CD4-positive, alpha-beta T cell (primary cell): ENCODE data around the gene MYOCD. TPM values are rescaled to one million over a fixed set of nuclear protein-coding genes. Genes with fewer than 3 reads are reported as not detected.

Experiments
- ATAC-seq: fragments of 200-7000 bp; cut with Tn5 transposase; one replicate; pipeline ENCODE4 v1.10.0; 2022; ENCODE audit warnings: mild to moderate bottlenecking; ENCODE audit not compliant: poor library complexity
- CTCF ChIA-PET: fragments of 350-600 bp; sonication (Branson Sonifier 250); formaldehyde crosslinking; loops from one replicate; lab custom pipeline; 2021; ENCODE audit warnings: antibody characterized with exemption, inconsistent platforms; lab: Charles Lee
- POLR2A ChIA-PET: fragments of 350-600 bp; sonication (Branson Sonifier 250); formaldehyde crosslinking; loops from one replicate; lab custom pipeline; 2021; ENCODE audit warnings: antibody characterized with exemption, inconsistent platforms; lab: Charles Lee
- DNase-seq, 14 experiments: peaks; one replicate each; pipeline ENCODE4 v3.0.0-alpha.2; 2013 to 2020; ENCODE audit warnings: mixed read lengths in 2 of 14
- H3K27ac ChIP-seq, 2 donors: one replicate each; pipeline versions ENCODE4 v1.5.1 to v1.7.0; 2013; ENCODE audit warnings: low read length in 2 of 2, low read depth in 1 of 2, mild to moderate bottlenecking in 1 of 2
- H3K27me3 ChIP-seq, 2 experiments: 1 replicate in 1 of 2; 2 replicates in 1 of 2; pipeline versions ENCODE4 v1.6.1 to v1.7.0; 2013; ENCODE audit warnings: low read length in 2 of 2, control low read depth in 1 of 2, mild to moderate bottlenecking in 1 of 2, moderate library complexity in 1 of 2; ENCODE audit not compliant: insufficient read depth in 2 of 2, control insufficient read depth in 1 of 2
- H3K36me3 ChIP-seq: one replicate; pipeline ENCODE4 v1.6.1; 2013; ENCODE audit warnings: low read length, control low read depth; ENCODE audit not compliant: insufficient read depth
- H3K4me1 ChIP-seq: one replicate; pipeline ENCODE4 v1.6.1; 2013; ENCODE audit warnings: low read length, control low read depth; ENCODE audit not compliant: insufficient read depth
- H3K4me3 ChIP-seq: one replicate; pipeline ENCODE4 v1.5.1; 2013; ENCODE audit warnings: mild to moderate bottlenecking, low read length, moderate library complexity
- H3K9me3 ChIP-seq, 2 experiments: 1 replicate in 1 of 2; 2 replicates in 1 of 2; pipeline versions ENCODE4 v1.6.1 to v1.7.0; 2013; ENCODE audit warnings: low read length in 2 of 2, mild to moderate bottlenecking in 2 of 2, control low read depth in 1 of 2, moderate library complexity in 1 of 2; ENCODE audit not compliant: control insufficient read depth in 1 of 2, insufficient read depth in 1 of 2
- H3K27ac Mint-ChIP-seq: one replicate; pipeline ENCODE4 v1.8.0; 2020; ENCODE audit warnings: mixed read lengths
- H3K27me3 Mint-ChIP-seq: one replicate; pipeline ENCODE4 v1.8.0; 2021; ENCODE audit warnings: mixed read lengths
- H3K36me3 Mint-ChIP-seq: one replicate; pipeline ENCODE4 v1.8.0; 2021; ENCODE audit warnings: low read depth, mixed read lengths
- H3K4me1 Mint-ChIP-seq: one replicate; pipeline ENCODE4 v1.8.0; 2021; ENCODE audit warnings: low read depth, mixed read lengths
- H3K4me3 Mint-ChIP-seq: one replicate; pipeline ENCODE4 v1.8.0; 2020; ENCODE audit warnings: mild to moderate bottlenecking, mixed read lengths
- H3K9me3 Mint-ChIP-seq: one replicate; pipeline ENCODE4 v1.8.0; 2020; ENCODE audit warnings: mixed read lengths
- CTCF ChIP-seq: fragments of 200-600 bp; IDR thresholded peaks from one replicate; pipeline ENCODE4 v1.8.0; 2022; ENCODE audit warnings: antibody characterized with exemption, mild to moderate bottlenecking
- intact Hi-C, 2 experiments: fragments of 100-400 bp; cut with DNase I in 1 of 2; cut with micrococcal nuclease in 1 of 2; formaldehyde crosslinking; loops; one replicate each; pipeline versions ENCODE4 v1.15.1 to v1.9.0; 2023 to 2025; cut with DNase I, micrococcal nuclease
- total RNA-seq, 174 experiments: library from RNA in 2 of 174; stranded (reverse) in 2 of 174; gene quantifications; one replicate each; pipeline ENCODE4 v1.2.3 and lab custom pipeline; 2021 to 2026

The MYOCD gene
- total RNA-seq, 2 experiments from 2014 or later = not detected

- intact Hi-C loops = no loop called here
- Histone ChIP-seq H3K9me3 (peaks cover under 1 to 2% of the 10 kb centered on the region in 2 experiments), H3K27me3 (no peaks in the 10 kb centered on the region), H3K36me3 (no peaks in the 10 kb centered on the region), H3K4me1 (no peaks in the 10 kb centered on the region), H3K27ac (no peak overlapping the region), H3K4me3 (no peak overlapping the region)
- Mint-ChIP-seq H3K9me3 (peaks cover 12% of the 10 kb centered on the region), H3K4me3 (no peak overlapping the region), H3K4me1 (no peaks in the 10 kb centered on the region), H3K27ac (no peak overlapping the region), H3K36me3 (no peaks in the 10 kb centered on the region), H3K27me3 (no peaks in the 10 kb centered on the region)
- CTCF ChIA-PET = no interaction called here
- no peak for TF ChIP-seq CTCF
- POLR2A ChIA-PET = no interaction called here
- DNase-seq = no peak
- no peak for ATAC-seq
Measured at GRCh38 chr17:12814718-12815117, 149.0 kb downstream of the MYOCD start.

- H3K9me3 Mint-ChIP-seq = peaks cover 14% of the 10 kb centered on the region
- ChIA-PET POLR2A (no interaction called here), CTCF (no interaction called here)
- H3K4me3 Mint-ChIP-seq = no peak overlapping the region
- ATAC-seq (no peak), DNase-seq (no peak)
- no peaks in the 10 kb centered on the region for H3K36me3 Mint-ChIP-seq
- Histone ChIP-seq H3K9me3 (no peaks in the 10 kb centered on the region), H3K27me3 (no peaks in the 10 kb centered on the region), H3K36me3 (no peaks in the 10 kb centered on the region), H3K27ac (no peak overlapping the region), H3K4me1 (no peaks in the 10 kb centered on the region), H3K4me3 (no peak overlapping the region)
- H3K27ac Mint-ChIP-seq = no peak overlapping the region
- H3K4me1 Mint-ChIP-seq = no peaks in the 10 kb centered on the region
- TF ChIP-seq CTCF = no peak
- intact Hi-C loops = no loop called here
- no peaks in the 10 kb centered on the region for H3K27me3 Mint-ChIP-seq
Measured at GRCh38 chr17:12815642-12816141, 150.0 kb downstream of the MYOCD start.

Other genes with a start within 250 kb of the MYOCD start
- gene ARHGAP44, start 123.6 kb downstream of the MYOCD start, total RNA-seq = not detected